Activated CD4-positive, alpha-beta T cell treated with anti-CD3 and anti-CD28 coated beads, Interleukin-2, amount 50 U/mL, for 24 hours (primary cell): ENCODE data around the gene C17orf100.
"Not testable (repeated sequence)": the region's sequence is repeated elsewhere in the genome, so short reads cannot be mapped to it uniquely, and the experiment has no call there.

Experiments
- DNase-seq, 2 donors: peaks; one replicate each; pipeline ENCODE4 v3.0.0-alpha.2; 2020; ENCODE audit warnings: low read depth in 1 of 2, low spot score in 1 of 2

Gene C17orf100

DNA sequence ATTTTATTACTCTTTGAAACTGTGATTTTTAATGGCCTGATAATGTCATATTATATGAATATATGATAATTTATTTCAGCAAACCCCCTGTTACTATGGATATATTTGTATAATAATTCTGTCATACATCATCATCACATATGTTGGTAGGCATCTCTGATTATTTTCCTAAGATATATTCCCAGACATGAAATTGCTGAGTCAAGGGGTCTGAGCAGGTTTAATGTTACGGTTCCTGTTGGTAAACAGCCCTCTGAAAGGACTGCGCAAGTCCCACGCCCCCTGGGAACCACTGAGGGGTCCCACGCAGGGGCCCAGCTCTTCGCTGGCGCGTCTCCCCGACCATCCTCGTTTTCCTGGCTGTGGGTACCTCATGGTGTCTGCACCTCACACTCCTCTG, 37.4 kb downstream of the C17orf100 start:
- DNase-seq: no peak

DNA sequence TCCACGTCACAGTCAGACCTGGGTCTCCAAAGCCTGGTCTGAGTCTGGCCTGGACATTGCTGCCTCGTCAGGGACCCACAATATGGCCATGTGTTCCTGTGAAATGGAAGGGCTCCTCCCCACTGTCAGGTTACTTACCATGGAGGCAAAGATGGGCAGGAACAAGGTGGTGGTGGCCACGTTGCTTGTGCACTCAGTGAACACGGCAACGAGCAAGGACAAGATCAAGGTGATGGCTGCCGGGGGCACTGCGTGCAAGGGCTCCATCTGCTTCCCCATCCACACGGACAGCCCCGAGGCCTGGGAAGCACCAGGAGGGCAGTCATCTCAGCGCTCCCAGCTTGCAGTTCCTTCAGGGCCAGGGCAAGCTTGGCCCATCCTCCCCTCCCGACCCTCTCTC, 39.1 kb downstream of the C17orf100 start:
- DNase-seq: no peak

DNA sequence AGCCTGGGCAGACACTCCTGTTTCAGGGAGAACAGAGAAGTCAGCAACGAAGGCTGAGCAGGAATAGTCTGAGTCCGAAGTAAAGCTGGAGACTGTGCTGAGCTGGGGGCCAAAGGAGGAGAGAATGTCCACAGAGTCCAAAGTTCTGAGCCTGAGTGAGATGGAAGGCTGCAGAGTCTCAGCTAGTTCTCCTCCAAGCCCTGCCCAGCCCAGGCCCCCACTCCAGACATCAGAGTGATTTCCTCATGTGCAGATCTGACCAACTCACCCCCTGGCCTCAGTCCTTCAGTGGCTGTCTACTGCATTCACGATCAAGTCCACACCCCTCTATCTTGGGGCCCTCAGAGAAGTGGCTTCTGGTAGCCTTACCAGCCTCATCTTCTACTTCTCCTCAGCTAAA, 40.0 kb downstream of the C17orf100 start:
- DNase-seq: no peak

DNA sequence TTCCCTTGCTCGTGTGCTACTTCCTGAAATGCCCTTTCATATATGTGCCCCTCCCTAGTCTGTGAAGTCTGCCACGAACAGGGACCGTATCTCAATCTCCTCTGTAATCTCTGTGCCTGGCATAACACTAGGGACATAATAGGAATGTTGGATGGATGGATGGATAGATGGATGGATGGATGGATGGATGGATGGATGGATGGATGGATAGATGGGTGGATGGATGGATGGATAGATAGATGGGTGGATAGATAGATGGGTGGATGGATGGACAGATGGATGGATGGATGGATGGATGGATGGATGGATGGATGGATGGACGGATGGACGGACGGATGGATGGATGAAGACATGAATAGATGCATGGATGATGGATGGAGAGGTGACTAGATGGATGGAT, 40.4 kb downstream of the C17orf100 start:
- not testable (repeated sequence) for DNase-seq

DNA sequence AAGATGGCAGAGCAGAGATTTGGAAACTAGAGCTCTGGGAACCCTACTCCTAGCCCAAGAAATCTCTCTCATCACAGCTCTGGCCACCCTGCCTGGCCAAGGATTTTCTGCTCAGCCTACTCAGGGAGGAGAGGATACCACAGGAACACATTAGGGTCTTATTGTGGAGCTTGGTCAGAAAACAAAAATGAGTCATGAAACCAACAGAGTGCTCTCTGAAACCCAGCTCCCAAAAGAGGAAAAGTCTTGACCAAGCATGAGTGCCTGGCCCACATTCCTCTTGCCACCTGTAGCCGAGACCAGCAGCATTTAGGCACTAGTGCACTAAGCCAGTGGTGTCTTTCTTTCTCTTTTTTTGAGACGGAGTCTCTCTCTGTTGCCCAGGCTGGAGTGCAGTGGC, 43.5 kb downstream of the C17orf100 start:
- DNase-seq: no peak

DNA sequence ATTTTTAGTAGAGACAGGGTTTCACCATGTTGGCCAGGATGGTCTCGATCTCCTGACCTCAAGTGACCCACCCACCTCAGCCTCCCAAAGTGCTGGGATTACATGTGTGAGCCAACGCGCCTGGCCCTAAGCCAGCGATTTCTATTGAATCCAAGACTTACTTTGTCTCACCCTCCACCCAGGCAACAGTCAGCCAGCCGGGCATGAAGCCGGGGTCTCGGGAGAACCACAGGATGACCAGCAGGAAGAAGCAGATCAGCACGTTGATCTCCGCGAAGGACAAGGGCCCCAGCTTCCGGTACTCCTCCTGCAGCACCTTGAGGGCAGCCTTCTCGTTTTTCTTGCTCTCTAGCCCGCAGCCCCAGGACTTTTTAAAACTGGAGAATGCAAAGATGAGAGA, 44.0 kb downstream of the C17orf100 start:
- DNase-seq: no peak

DNA sequence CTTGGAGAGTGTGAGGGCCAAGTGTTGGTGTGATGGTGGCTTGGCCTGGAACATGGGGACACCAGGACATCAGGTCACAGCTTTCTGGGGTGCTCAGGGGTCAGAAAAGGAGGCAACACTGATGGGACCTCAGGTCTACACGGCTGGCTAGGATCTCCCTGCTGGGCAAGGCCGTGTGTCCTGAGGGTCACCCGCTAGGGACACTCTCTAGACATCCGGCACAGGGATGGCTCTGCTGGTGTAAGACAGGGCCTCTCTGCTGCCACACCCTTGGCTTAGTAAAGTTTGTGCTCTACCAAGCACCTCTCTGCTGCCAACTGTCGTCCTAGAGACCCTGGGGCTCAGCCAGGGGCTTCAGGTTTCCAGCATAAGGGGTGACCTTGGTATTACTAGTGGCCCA, 45.3 kb downstream of the C17orf100 start:
- DNase-seq: no peak

DNA sequence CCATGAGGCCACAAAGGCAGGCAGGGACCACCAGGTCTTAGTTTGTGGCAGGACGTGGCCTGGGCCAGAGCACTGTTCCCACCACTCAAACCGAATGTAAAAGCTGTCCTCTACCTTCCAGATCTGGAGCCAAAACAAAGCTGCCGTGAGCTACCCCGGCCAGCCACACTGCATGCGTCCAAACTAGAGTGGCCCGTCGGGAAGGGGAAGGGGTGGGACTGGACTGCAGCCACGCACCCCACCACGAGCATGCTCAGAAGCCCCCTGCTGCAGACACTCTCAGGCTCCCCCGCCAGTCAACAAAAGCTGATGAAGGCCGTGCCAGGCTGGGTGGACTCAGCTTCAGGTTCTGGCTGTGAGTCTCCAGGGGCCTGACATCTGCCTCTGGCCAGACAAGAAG, 46.4 kb downstream of the C17orf100 start:
- DNase-seq: no peak

DNA sequence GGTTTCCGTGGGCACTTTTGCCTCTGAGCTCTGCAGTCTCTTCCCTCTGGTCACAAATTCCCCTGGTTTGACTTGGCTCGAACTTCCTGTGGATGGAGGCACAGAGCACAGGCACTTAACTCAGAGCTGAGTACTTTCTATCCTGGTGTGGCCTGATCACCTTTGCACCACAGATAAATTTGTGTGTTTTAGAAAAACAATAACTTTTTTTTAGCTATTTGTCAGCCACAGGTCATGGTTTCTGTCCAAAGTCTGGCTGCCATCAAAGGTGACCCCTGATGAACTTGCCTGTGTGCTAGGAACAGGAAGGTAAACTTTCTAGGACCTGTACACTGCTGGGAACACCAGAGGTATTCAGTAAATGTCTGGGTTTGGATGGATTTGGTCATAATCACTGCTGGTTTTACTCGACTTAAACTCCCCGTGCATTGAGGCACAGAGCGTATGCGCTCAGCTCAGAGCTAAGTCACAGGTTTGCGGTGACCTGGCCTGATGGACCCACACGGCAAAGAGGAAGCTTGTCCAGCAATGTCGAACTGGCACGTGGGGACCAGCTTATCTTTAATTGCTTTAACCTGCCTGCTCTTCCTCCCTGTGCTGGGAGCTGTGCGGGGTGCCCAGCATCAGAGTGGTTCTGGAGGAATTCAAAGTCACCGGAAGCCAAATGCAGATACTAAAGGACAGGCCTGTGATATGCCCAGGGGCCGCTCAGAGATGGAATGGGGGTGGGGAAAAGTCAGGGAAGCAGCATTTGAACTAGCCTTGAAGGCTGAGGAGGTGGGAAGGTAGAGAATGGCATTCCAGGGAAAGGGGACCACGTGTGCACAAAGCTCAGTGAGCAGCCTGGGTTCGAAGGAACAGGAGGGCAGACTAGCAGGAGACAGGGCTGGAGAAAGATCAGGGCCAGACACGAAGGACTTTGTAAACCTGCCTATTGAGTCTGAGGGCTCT, 48.7 kb downstream of the C17orf100 start:
- no peak for DNase-seq

DNA sequence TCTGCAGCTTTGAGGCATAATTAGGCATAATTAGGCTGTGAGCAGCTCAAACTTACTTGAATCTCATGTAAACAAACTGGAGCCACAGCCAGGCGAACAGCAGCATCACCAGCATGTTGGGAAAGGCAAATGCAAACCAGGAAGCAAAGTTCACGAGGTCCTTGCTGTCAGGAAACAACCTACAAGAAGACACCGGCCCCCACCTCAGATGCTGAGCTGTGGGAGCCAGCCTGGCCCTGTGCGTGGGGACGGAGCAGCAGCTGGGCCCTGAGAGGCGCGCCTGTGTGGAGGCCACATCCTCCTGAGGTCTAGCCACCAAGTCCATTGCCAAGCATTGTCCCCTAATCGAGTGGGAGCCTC, 49.4 kb downstream of the C17orf100 start:
- no peak for DNase-seq

DNA sequence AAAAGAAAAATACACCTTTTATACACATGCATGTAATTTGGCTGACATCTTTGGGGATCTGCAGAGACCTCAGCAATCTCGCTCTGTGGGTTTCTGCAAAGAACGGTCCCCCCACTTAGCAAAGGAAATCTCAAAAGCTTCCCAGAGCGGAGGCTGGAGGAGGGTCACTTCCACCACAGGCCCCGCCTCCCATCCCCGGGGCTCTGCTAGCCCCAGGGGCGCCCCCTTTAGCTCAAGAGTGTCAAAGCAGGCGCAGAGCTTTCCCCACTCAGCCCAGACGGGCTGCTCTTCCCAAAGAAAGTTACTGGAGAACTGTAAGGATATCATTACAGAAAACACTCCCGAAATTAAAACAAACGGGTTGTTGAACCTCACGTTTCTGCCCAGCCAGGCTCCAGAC, 50.2 kb downstream of the C17orf100 start:
- DNase-seq: no peak

DNA sequence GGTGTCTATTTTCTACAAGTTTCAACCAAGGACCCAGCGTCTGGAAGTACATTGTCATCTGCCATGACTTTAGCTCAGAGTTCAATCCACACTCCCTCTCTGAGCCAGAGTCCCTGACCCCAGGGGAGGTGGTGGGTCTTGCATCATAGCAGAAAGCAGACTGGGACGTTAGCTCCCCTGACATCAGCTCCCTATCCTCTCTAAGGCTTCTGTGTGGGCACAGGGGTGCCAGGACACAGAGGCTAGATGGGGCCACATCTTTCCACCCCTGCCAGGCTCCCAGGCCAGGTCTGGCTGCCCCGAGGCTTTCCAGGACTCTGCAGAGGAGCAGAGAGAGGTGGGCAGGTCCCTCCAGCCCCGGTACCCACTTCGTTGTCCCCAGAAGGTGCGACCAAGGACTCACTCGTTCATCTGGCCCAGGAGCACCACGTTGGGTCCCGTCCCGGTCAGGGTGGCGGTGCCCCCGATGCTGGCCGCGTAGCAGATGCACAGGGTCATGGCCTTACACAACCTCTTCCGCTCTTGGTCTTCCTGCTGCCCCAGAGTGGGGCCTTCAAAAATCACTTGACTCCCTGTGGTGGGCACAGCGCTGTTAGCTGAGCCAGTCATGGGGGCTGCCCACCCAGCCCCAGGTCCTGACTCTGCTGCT, 51.1 kb downstream of the C17orf100 start:
- DNase-seq: no peak
